ENCODE results near the gene ADARB1. TPM values are rescaled to one million over a fixed set of nuclear protein-coding genes. Genes with fewer than 3 reads are reported as not detected.

Gene ADARB1
- total and polyA plus RNA-seq, 8 donors = 23.8 to 53.4 (median 30.2) TPM

GRCh38 chr21:45040739-45041138 is 33.6 kb upstream of the ADARB1 start:
- ATAC-seq (peak; percentile 7), DNase-seq (no peak)
- no peak for TF ChIP-seq CTCF (IDR thresholded peaks at IDR 0.05)
- peak overlapping the region; percentile 73 to 76 for H3K27ac ChIP-seq
- H3K4me3 ChIP-seq = no peak overlapping the region
- intact Hi-C loops (cut with DNase I) = no loop called here
- H3K4me1 ChIP-seq = peaks cover 11 to 24% of the 10 kb centered on the region in 2 donors
- no peaks in the 10 kb centered on the region for H3K36me3 ChIP-seq
- H3K27me3 ChIP-seq = no peaks in the 10 kb centered on the region
- H3K9me3 ChIP-seq = peaks cover 0 to 16% of the 10 kb centered on the region in 2 donors

GRCh38 chr21:45041351-45041805 is 33.0 kb upstream of the ADARB1 start:
- DNase-seq (peak; percentile 65 to 87 (median 78)), ATAC-seq (peak; percentile 87)
- Histone ChIP-seq H3K4me3 (no peak overlapping the region), H3K27ac (peak overlapping the region; percentile 73 to 76), H3K36me3 (no peaks in the 10 kb centered on the region), H3K27me3 (no peaks in the 10 kb centered on the region), H3K4me1 (peaks cover 11 to 24% of the 10 kb centered on the region in 2 donors), H3K9me3 (peaks cover 0 to 10% of the 10 kb centered on the region in 2 donors)
- intact Hi-C loops (cut with DNase I) = no loop called here
- no peak for TF ChIP-seq CTCF (IDR thresholded peaks at IDR 0.05)

- peaks cover 0 to 9% of the 10 kb centered on the region in 2 donors for H3K9me3 ChIP-seq
- TF ChIP-seq CTCF (IDR thresholded peaks at IDR 0.05) = no peak
- peaks cover 11 to 24% of the 10 kb centered on the region in 2 donors for H3K4me1 ChIP-seq
- ATAC-seq (no peak), DNase-seq (no peak)
- no peak overlapping the region for H3K4me3 ChIP-seq
- H3K27ac ChIP-seq = peak overlapping the region in 1 of 2 donors; percentile 76
- H3K36me3 ChIP-seq = no peaks in the 10 kb centered on the region
- intact Hi-C loops (cut with DNase I) = no loop called here
- no peaks in the 10 kb centered on the region for H3K27me3 ChIP-seq
Measured at GRCh38 chr21:45041984-45042663, 32.3 kb upstream of the ADARB1 start.

GRCh38 chr21:45042664-45043161 is 31.7 kb upstream of the ADARB1 start:
- Histone ChIP-seq H3K4me1 (peaks cover 11 to 24% of the 10 kb centered on the region in 2 donors), H3K27me3 (no peaks in the 10 kb centered on the region), H3K27ac (no peak overlapping the region), H3K4me3 (no peak overlapping the region), H3K9me3 (peaks cover 0 to 12% of the 10 kb centered on the region in 2 donors), H3K36me3 (no peaks in the 10 kb centered on the region)
- TF ChIP-seq CTCF (IDR thresholded peaks at IDR 0.05) = no peak
- intact Hi-C loops (cut with DNase I) = no loop called here
- ATAC-seq = no peak
- DNase-seq = no peak

- DNase-seq (no peak), ATAC-seq (no peak)
- Histone ChIP-seq H3K27me3 (no peaks in the 10 kb centered on the region), H3K9me3 (peaks cover 0 to 12% of the 10 kb centered on the region in 2 donors), H3K36me3 (no peaks in the 10 kb centered on the region), H3K27ac (no peak overlapping the region), H3K4me3 (no peak overlapping the region), H3K4me1 (peaks cover 11 to 24% of the 10 kb centered on the region in 2 donors)
- TF ChIP-seq CTCF (IDR thresholded peaks at IDR 0.05) = no peak
- intact Hi-C loops (cut with DNase I) = no loop called here
Measured at GRCh38 chr21:45043541-45044020, 30.8 kb upstream of the ADARB1 start.

Data from left lung (tissue), 10 donors.